ENCODE measurements around the gene FCRL6. TPM values are rescaled to one million over a fixed set of nuclear protein-coding genes. Genes with fewer than 3 reads are reported as not detected.

FCRL6 gene
- polyA plus RNA-seq, 1 donor (not counting 4 experiments of a cell fraction or from before 2014, with no cell fraction given), result not detected

DNA sequence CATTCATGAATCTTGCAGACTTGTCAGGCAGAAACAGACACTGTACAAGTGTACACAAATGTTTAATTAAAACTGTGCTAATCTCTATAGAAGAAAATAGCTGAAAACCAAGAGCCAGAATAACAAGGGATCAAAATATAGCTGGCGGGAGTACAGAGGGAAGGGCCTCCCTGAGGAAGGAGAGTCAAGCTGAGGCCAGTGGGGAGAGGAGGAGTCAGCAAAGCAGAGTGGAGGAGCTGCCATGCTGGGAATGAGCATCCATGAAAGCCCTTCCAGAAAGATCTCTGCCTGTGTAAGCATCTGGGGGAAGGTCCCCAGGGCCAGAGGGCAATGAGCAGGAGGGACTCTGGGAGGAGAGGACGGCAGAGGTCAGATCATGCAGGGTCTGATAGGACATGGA is 39.6 kb downstream of the FCRL6 start:
- Histone ChIP-seq H3K9me3 (ENCODE audit: control insufficient read depth, low read depth, low read length) (no peaks in the 10 kb centered on the region), H3K27me3 (ENCODE audit: control insufficient read depth, extremely low read depth, insufficient read depth, low read length) (no peaks in the 10 kb centered on the region), H4K20me1 (ENCODE audit: control insufficient read depth, extremely low read depth, insufficient read depth, low read length) (no peaks in the 10 kb centered on the region), H3K9me1 (ENCODE audit: control insufficient read depth, extremely low read depth, insufficient read depth, low read length) (no peaks in the 10 kb centered on the region), H3K9ac (ENCODE audit: control insufficient read depth, extremely low read depth, insufficient read depth, low read length) (no peak overlapping the region), H3K36me3 (ENCODE audit: control insufficient read depth in 2 of 2, extremely low read depth in 1 of 2, insufficient read depth in 2 of 2, low read length in 2 of 2) (no peaks in the 10 kb centered on the region), H3K27ac (ENCODE audit: control insufficient read depth, insufficient read depth, low read length) (no peak overlapping the region), H3K4me2 (ENCODE audit: control insufficient read depth, extremely low read depth, insufficient read depth, low read depth, low read length) (no peak overlapping the region), H2AFZ (ENCODE audit: control insufficient read depth, low read length) (no peak overlapping the region), H3K4me1 (ENCODE audit: control insufficient read depth, extremely low read depth, insufficient read depth, low read length) (peaks cover 6% of the 10 kb centered on the region), H3K79me2 (ENCODE audit: control insufficient read depth, insufficient read depth, low read length) (no peaks in the 10 kb centered on the region), H3K4me3 (ENCODE audit: control insufficient read depth in 2 of 3, extremely low read depth in 1 of 3, insufficient read depth in 2 of 3, low read depth in 1 of 3, low read length in 3 of 3) (no peak overlapping the region)
- dilution Hi-C loops (cut with MboI; ENCODE audit: extremely low pct_ligation_motif_present, low sequenced_read_pairs), result no loop called here
- DNase-seq (ENCODE audit: low read depth, low spot score), result no peak
- no peak for FAIRE-seq
- TF ChIP-seq, protein P1, sequence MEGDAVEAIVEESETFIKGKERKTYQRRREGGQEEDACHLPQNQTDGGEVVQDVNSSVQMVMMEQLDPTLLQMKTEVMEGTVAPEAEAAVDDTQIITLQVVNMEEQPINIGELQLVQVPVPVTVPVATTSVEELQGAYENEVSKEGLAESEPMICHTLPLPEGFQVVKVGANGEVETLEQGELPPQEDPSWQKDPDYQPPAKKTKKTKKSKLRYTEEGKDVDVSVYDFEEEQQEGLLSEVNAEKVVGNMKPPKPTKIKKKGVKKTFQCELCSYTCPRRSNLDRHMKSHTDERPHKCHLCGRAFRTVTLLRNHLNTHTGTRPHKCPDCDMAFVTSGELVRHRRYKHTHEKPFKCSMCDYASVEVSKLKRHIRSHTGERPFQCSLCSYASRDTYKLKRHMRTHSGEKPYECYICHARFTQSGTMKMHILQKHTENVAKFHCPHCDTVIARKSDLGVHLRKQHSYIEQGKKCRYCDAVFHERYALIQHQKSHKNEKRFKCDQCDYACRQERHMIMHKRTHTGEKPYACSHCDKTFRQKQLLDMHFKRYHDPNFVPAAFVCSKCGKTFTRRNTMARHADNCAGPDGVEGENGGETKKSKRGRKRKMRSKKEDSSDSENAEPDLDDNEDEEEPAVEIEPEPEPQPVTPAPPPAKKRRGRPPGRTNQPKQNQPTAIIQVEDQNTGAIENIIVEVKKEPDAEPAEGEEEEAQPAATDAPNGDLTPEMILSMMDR (optimal IDR thresholded peaks at IDR 0.05 in 1 of 3, IDR thresholded peaks at IDR 0.05 in 1 of 3, conservative IDR thresholded peaks at IDR 0.05 in 1 of 3; ENCODE audit: extremely low read depth in 1 of 3, insufficient read depth in 2 of 3, low read length in 3 of 3), result no peak
- TF ChIP-seq EZH2 (IDR thresholded peaks at IDR 0.05; ENCODE audit: low read length), result no peak

DNA sequence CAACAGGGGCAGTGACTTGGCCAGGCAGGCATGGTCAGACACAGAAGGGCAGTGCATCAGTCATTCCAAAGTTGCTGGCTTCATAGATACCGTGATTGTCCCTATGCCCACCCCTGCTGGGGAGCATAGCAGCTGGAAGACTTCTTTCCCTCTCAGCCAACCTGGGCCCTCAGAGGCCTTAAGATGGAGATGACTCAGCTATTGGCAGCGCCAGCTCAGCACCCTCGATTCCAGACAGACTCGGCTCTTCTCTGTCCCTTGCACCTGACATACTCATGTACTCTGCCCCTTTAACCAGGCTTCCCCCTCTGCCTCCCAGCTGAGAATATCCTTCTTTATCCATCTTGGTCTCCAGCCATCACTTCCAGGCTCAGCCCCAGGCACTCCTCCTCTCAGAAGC is 41.3 kb downstream of the FCRL6 start:
- H3K27me3 ChIP-seq (ENCODE audit: control insufficient read depth, extremely low read depth, insufficient read depth, low read length), result no peaks in the 10 kb centered on the region
- no peaks in the 10 kb centered on the region for H3K9me3 ChIP-seq (ENCODE audit: control insufficient read depth, low read depth, low read length)
- no peak overlapping the region for H2AFZ ChIP-seq (ENCODE audit: control insufficient read depth, low read length)
- no peak overlapping the region for H3K4me3 ChIP-seq (ENCODE audit: control insufficient read depth in 2 of 3, extremely low read depth in 1 of 3, insufficient read depth in 2 of 3, low read depth in 1 of 3, low read length in 3 of 3)
- no peak for DNase-seq (ENCODE audit: low read depth, low spot score)
- dilution Hi-C loops (cut with MboI; ENCODE audit: extremely low pct_ligation_motif_present, low sequenced_read_pairs), result no loop called here
- no peaks in the 10 kb centered on the region for H3K9me1 ChIP-seq (ENCODE audit: control insufficient read depth, extremely low read depth, insufficient read depth, low read length)
- no peaks in the 10 kb centered on the region for H4K20me1 ChIP-seq (ENCODE audit: control insufficient read depth, extremely low read depth, insufficient read depth, low read length)
- peaks cover 6% of the 10 kb centered on the region for H3K4me1 ChIP-seq (ENCODE audit: control insufficient read depth, extremely low read depth, insufficient read depth, low read length)
- H3K79me2 ChIP-seq (ENCODE audit: control insufficient read depth, insufficient read depth, low read length), result no peaks in the 10 kb centered on the region
- H3K9ac ChIP-seq (ENCODE audit: control insufficient read depth, extremely low read depth, insufficient read depth, low read length), result no peak overlapping the region
- H3K27ac ChIP-seq (ENCODE audit: control insufficient read depth, insufficient read depth, low read length), result no peak overlapping the region
- no peak for TF ChIP-seq EZH2 (IDR thresholded peaks at IDR 0.05; ENCODE audit: low read length)
- TF ChIP-seq, protein P1 (optimal IDR thresholded peaks at IDR 0.05 in 1 of 3, IDR thresholded peaks at IDR 0.05 in 1 of 3, conservative IDR thresholded peaks at IDR 0.05 in 1 of 3; ENCODE audit: extremely low read depth in 1 of 3, insufficient read depth in 2 of 3, low read length in 3 of 3), result no peak
- no peaks in the 10 kb centered on the region for H3K36me3 ChIP-seq (ENCODE audit: control insufficient read depth in 2 of 2, extremely low read depth in 1 of 2, insufficient read depth in 2 of 2, low read length in 2 of 2)
- no peak overlapping the region for H3K4me2 ChIP-seq (ENCODE audit: control insufficient read depth, extremely low read depth, insufficient read depth, low read depth, low read length)
- FAIRE-seq, result no peak
